ENCODE measurements around the gene NTS. TPM values are rescaled to one million over a fixed set of nuclear protein-coding genes. Genes with fewer than 3 reads are reported as not detected.

The NTS gene
- total RNA-seq, 1 experiment from 2014 or later, result 5.1 TPM

DNA sequence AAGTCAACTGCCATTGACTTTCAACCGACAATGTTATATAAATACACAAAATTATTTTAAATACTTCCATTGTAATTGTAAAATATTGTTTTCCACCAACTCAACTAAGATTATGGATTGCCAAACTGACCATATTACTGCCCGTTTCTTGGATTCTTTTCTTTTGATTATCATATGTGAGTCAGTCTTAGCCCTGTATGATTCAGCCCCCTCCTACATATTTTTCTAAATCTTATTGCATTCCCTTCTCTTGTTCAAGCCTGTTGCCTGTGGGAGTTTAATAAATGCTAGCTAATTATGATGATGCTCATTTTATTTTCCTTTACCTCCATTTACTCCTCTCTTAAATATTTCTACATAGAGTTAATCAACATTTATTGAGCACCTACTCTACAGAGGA is 44.7 kb upstream of the NTS start:
- Histone ChIP-seq H2BK120ac (ENCODE audit: low read depth, low read length, poor library complexity, severe bottlenecking) (no peak overlapping the region), H3K4ac (ENCODE audit: low read depth, low read length) (no peak overlapping the region), H3K4me2 (ENCODE audit: insufficient read depth, insufficient read length, low read length) (no peak overlapping the region), H3K4me1 (ENCODE audit: insufficient read depth, low read length) (no peaks in the 10 kb centered on the region), H3K27me3 (ENCODE audit: insufficient read depth, low read length) (no peaks in the 10 kb centered on the region), H2BK5ac (ENCODE audit: insufficient read length, low read length) (no peak overlapping the region), H2AFZ (ENCODE audit: low read length) (no peak overlapping the region), H4K8ac (replicated peaks; ENCODE audit: insufficient read length, low read depth, low read length) (no peak overlapping the region), H3K9ac (ENCODE audit: extremely low read depth, insufficient read length, low read length) (no peak overlapping the region), H4K91ac (ENCODE audit: insufficient read length, low read depth, low read length) (no peak overlapping the region), H3K9me3 (ENCODE audit: control insufficient read depth, low read depth, low read length) (no peaks in the 10 kb centered on the region), H3K23ac (ENCODE audit: insufficient read length, low read depth, low read length) (no peak overlapping the region), H3K23me2 (ENCODE audit: insufficient read length, low read depth, low read length, poor library complexity, severe bottlenecking) (no peaks in the 10 kb centered on the region), H3K27ac (ENCODE audit: insufficient read length, low read depth, low read length) (no peak overlapping the region), H2AK5ac (ENCODE audit: insufficient read length, low read length) (no peak overlapping the region), H4K20me1 (ENCODE audit: control insufficient read depth, insufficient read depth, insufficient read length) (no peaks in the 10 kb centered on the region), H3K56ac (ENCODE audit: insufficient read length, low read depth, low read length) (no peak overlapping the region), H4K5ac (ENCODE audit: insufficient read length, low read depth, low read length) (no peak overlapping the region), H3T11ph (ENCODE audit: low read length) (no peak overlapping the region), H3K18ac (ENCODE audit: insufficient read length, low read depth, low read length) (no peak overlapping the region), H2BK15ac (ENCODE audit: low read depth, low read length) (no peak overlapping the region), H3K14ac (ENCODE audit: insufficient read depth, low read length) (no peak overlapping the region), H3K79me2 (ENCODE audit: insufficient read depth, low read length) (no peaks in the 10 kb centered on the region), H2BK12ac (ENCODE audit: insufficient read length, low read depth, low read length) (no peak overlapping the region), H3K79me1 (ENCODE audit: insufficient read depth, low read depth, low read length, poor library complexity, severe bottlenecking) (no peaks in the 10 kb centered on the region), H2BK20ac (ENCODE audit: low read depth, low read length, poor library complexity, severe bottlenecking) (no peak overlapping the region)
- no peak for DNase-seq
- no peaks in the 10 kb centered on the region for H3K9me3 Mint-ChIP-seq
- H3K27ac Mint-ChIP-seq, result no peak overlapping the region
- no peak overlapping the region for H3K4me3 Mint-ChIP-seq
- no peaks in the 10 kb centered on the region for H3K36me3 Mint-ChIP-seq (ENCODE audit: insufficient read depth in 1 of 3, low read depth in 3 of 3)
- TF ChIP-seq, protein P1, sequence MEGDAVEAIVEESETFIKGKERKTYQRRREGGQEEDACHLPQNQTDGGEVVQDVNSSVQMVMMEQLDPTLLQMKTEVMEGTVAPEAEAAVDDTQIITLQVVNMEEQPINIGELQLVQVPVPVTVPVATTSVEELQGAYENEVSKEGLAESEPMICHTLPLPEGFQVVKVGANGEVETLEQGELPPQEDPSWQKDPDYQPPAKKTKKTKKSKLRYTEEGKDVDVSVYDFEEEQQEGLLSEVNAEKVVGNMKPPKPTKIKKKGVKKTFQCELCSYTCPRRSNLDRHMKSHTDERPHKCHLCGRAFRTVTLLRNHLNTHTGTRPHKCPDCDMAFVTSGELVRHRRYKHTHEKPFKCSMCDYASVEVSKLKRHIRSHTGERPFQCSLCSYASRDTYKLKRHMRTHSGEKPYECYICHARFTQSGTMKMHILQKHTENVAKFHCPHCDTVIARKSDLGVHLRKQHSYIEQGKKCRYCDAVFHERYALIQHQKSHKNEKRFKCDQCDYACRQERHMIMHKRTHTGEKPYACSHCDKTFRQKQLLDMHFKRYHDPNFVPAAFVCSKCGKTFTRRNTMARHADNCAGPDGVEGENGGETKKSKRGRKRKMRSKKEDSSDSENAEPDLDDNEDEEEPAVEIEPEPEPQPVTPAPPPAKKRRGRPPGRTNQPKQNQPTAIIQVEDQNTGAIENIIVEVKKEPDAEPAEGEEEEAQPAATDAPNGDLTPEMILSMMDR (conservative IDR thresholded peaks at IDR 0.05), result no peak
- H3K27me3 Mint-ChIP-seq (ENCODE audit: low read depth), result no peaks in the 10 kb centered on the region
- no CpG with 5 or more reads among the region's 2 CpGs for WGBS (ENCODE audit: extremely low coverage, insufficient read length, low lambda C conversion rate)
- peaks cover 4 to 5% of the 10 kb centered on the region in 2 experiments; a peak in 2 of 4 replicates for H3K4me1 Mint-ChIP-seq
